ENCODE results near the gene ABAT.

Gene ABAT

GRCh38 chr16:8751481-8752311 lies 77.3 kb downstream of the ABAT start:
- Histone ChIP-seq H3K4me2 (ENCODE audit: low read length) (no peak overlapping the region), H3K4me3 (ENCODE audit: low read length) (no peak overlapping the region), H3K4me1 (ENCODE audit: low read length) (no peaks in the 10 kb centered on the region), H2AFZ (ENCODE audit: low read depth, low read length) (no peak overlapping the region), H3K9ac (ENCODE audit: low read length) (no peak overlapping the region), H4K20me1 (ENCODE audit: insufficient read depth, low read length) (no peaks in the 10 kb centered on the region), H3K27ac (ENCODE audit: low read length) (no peak overlapping the region), H3K79me2 (ENCODE audit: low read length) (no peaks in the 10 kb centered on the region), H3K9me3 (ENCODE audit: insufficient read depth, low read length) (no peaks in the 10 kb centered on the region), H3K27me3 (ENCODE audit: low read depth, low read length) (no peaks in the 10 kb centered on the region), H3K36me3 (replicated peaks; ENCODE audit: low read depth, low read length) (no peaks in the 10 kb centered on the region)
- TF ChIP-seq EZH2phosphoT487 (IDR thresholded peaks at IDR 0.05; ENCODE audit: low read depth) (no peak), CTCF (IDR thresholded peaks at IDR 0.05; ENCODE audit: low read depth, low read length) (no peak)

GRCh38 chr16:8752706-8753105 lies 78.3 kb downstream of the ABAT start:
- Histone ChIP-seq H3K27me3 (ENCODE audit: low read depth, low read length) (no peaks in the 10 kb centered on the region), H3K9ac (ENCODE audit: low read length) (no peak overlapping the region), H3K27ac (ENCODE audit: low read length) (no peak overlapping the region), H3K79me2 (ENCODE audit: low read length) (no peaks in the 10 kb centered on the region), H3K36me3 (replicated peaks; ENCODE audit: low read depth, low read length) (no peaks in the 10 kb centered on the region), H3K9me3 (ENCODE audit: insufficient read depth, low read length) (no peaks in the 10 kb centered on the region), H2AFZ (ENCODE audit: low read depth, low read length) (no peak overlapping the region), H3K4me2 (ENCODE audit: low read length) (no peak overlapping the region), H4K20me1 (ENCODE audit: insufficient read depth, low read length) (no peaks in the 10 kb centered on the region), H3K4me1 (ENCODE audit: low read length) (no peaks in the 10 kb centered on the region), H3K4me3 (ENCODE audit: low read length) (no peak overlapping the region)
- TF ChIP-seq CTCF (IDR thresholded peaks at IDR 0.05; ENCODE audit: low read depth, low read length) = no peak
- TF ChIP-seq EZH2phosphoT487 (IDR thresholded peaks at IDR 0.05; ENCODE audit: low read depth) = no peak

GRCh38 chr16:8753416-8754054 lies 79.1 kb downstream of the ABAT start:
- Histone ChIP-seq H3K4me1 (ENCODE audit: low read length) (no peaks in the 10 kb centered on the region), H3K4me3 (ENCODE audit: low read length) (no peak overlapping the region), H3K9me3 (ENCODE audit: insufficient read depth, low read length) (no peaks in the 10 kb centered on the region), H3K36me3 (replicated peaks; ENCODE audit: low read depth, low read length) (no peaks in the 10 kb centered on the region), H3K4me2 (ENCODE audit: low read length) (no peak overlapping the region), H3K27me3 (ENCODE audit: low read depth, low read length) (no peaks in the 10 kb centered on the region), H4K20me1 (ENCODE audit: insufficient read depth, low read length) (no peaks in the 10 kb centered on the region), H3K27ac (ENCODE audit: low read length) (no peak overlapping the region), H2AFZ (ENCODE audit: low read depth, low read length) (no peak overlapping the region), H3K79me2 (ENCODE audit: low read length) (no peaks in the 10 kb centered on the region), H3K9ac (ENCODE audit: low read length) (no peak overlapping the region)
- TF ChIP-seq EZH2phosphoT487 (IDR thresholded peaks at IDR 0.05; ENCODE audit: low read depth) (no peak), CTCF (IDR thresholded peaks at IDR 0.05; ENCODE audit: low read depth, low read length) (no peak)

GRCh38 chr16:8756755-8757154 lies 82.3 kb downstream of the ABAT start:
- Histone ChIP-seq H4K20me1 (ENCODE audit: insufficient read depth, low read length) (no peaks in the 10 kb centered on the region), H3K9ac (ENCODE audit: low read length) (no peak overlapping the region), H3K4me1 (ENCODE audit: low read length) (no peaks in the 10 kb centered on the region), H3K79me2 (ENCODE audit: low read length) (no peaks in the 10 kb centered on the region), H3K4me3 (ENCODE audit: low read length) (no peak overlapping the region), H3K36me3 (replicated peaks; ENCODE audit: low read depth, low read length) (no peaks in the 10 kb centered on the region), H3K9me3 (ENCODE audit: insufficient read depth, low read length) (no peaks in the 10 kb centered on the region), H2AFZ (ENCODE audit: low read depth, low read length) (no peak overlapping the region), H3K27me3 (ENCODE audit: low read depth, low read length) (no peaks in the 10 kb centered on the region), H3K27ac (ENCODE audit: low read length) (no peak overlapping the region), H3K4me2 (ENCODE audit: low read length) (no peak overlapping the region)
- TF ChIP-seq EZH2phosphoT487 (IDR thresholded peaks at IDR 0.05; ENCODE audit: low read depth) (no peak), CTCF (IDR thresholded peaks at IDR 0.05; ENCODE audit: low read depth, low read length) (no peak)
